Progenitor cell of endocrine pancreas (in vitro differentiated cells): Measurements from ENCODE around the gene JMJD4. TPM values are rescaled to one million over a fixed set of nuclear protein-coding genes. Genes with fewer than 3 reads are reported as not detected.
A peak's percentile ranks its signal among the peaks of the same experiment; 100 is the strongest.

Experiments
- DNase-seq: peaks from one replicate; pipeline ENCODE4 v3.0.0; 2021; ENCODE audit warnings: low spot score; ENCODE audit not compliant: unreplicated experiment
- H3K27ac Mint-ChIP-seq: 2 replicates; pipeline ENCODE4 v1.8.0; 2021; ENCODE audit warnings: mild to moderate bottlenecking, moderate library complexity, mixed read lengths
- H3K27me3 Mint-ChIP-seq: 2 replicates; pipeline ENCODE4 v1.8.0; 2021; ENCODE audit warnings: mixed read lengths
- H3K36me3 Mint-ChIP-seq: 2 replicates; pipeline ENCODE4 v1.8.0; 2022; ENCODE audit warnings: mixed read lengths; ENCODE audit not compliant: insufficient read depth
- H3K4me1 Mint-ChIP-seq: 2 replicates; pipeline ENCODE4 v1.8.0; 2021; ENCODE audit warnings: low read depth, mixed read lengths
- H3K4me3 Mint-ChIP-seq: 2 replicates; pipeline ENCODE4 v1.8.0; 2021; ENCODE audit warnings: low read depth, mild to moderate bottlenecking, moderate library complexity, mixed read lengths
- H3K9me3 Mint-ChIP-seq: 2 replicates; pipeline ENCODE4 v1.8.0; 2021; ENCODE audit warnings: low read depth, mixed read lengths
- CTCF ChIP-seq: fragments of 200-600 bp; sonication (generic); IDR thresholded peaks from one replicate; pipeline ENCODE4 v1.5.0; 2021; ENCODE audit warnings: antibody characterized with exemption, mild to moderate bottlenecking; ENCODE audit not compliant: unreplicated experiment
- total RNA-seq: library from RNA; stranded (reverse); gene quantifications from 2 replicates; pipeline ENCODE4 v1.2.1, GENCODE V29; 2021

The JMJD4 gene
- total RNA-seq, 1 donor from 2014 or later, result 26.4 TPM

GRCh38 chr1:227764019-227764391, 28.9 kb upstream of the JMJD4 start:
- H3K4me3 Mint-ChIP-seq, result no peak overlapping the region
- TF ChIP-seq CTCF, result no peak
- peaks cover 3% of the 10 kb centered on the region for H3K4me1 Mint-ChIP-seq
- no peaks in the 10 kb centered on the region for H3K27me3 Mint-ChIP-seq
- H3K9me3 Mint-ChIP-seq, result no peaks in the 10 kb centered on the region
- no peak overlapping the region for H3K27ac Mint-ChIP-seq
- no peak for DNase-seq
- peaks cover 14% of the 10 kb centered on the region for H3K36me3 Mint-ChIP-seq

DNA sequence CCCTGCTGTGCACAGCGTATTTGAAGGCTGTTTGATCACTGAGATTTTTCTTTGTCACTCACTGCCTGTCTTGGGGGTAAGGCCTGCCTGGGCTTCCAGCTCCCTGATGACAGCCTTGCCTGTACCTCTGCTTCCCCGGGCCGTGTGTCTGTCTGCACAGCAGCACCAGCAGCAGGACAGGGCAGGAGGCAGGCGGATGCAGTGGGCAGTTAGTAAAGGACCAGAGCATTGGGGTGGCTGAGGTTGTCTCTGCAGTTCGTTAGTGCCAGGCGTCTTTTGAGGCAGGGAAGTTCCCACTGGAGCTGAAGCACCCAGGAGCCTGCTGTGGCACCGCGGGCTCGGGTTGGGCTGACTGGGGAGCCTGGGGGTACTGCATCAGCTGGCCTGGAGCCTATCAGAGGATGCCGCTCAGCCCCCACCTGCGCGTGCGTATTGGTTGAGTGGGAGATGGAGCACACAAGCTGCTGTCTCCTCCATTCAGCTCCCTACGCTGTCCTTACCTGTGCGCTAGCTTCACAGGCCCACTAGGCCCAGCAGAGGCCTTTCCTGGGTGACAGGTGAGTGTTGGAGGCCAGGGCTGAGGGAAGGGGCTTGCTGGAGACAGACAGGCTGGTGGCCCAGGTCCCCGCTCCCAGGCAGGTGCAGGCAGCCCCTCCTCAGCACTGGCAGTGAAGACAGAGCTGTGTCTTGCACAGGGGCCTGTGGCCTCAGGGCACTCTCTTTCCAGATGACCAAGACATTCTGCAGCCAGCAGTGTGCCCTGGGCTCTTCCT, 28.3 kb upstream of the JMJD4 start:
- H3K4me1 Mint-ChIP-seq, result peaks cover 3% of the 10 kb centered on the region
- no peak for DNase-seq
- peaks cover 12% of the 10 kb centered on the region for H3K36me3 Mint-ChIP-seq
- no peak overlapping the region for H3K4me3 Mint-ChIP-seq
- no peaks in the 10 kb centered on the region for H3K27me3 Mint-ChIP-seq
- TF ChIP-seq CTCF, result no peak
- H3K9me3 Mint-ChIP-seq, result no peaks in the 10 kb centered on the region
- no peak overlapping the region for H3K27ac Mint-ChIP-seq

DNA sequence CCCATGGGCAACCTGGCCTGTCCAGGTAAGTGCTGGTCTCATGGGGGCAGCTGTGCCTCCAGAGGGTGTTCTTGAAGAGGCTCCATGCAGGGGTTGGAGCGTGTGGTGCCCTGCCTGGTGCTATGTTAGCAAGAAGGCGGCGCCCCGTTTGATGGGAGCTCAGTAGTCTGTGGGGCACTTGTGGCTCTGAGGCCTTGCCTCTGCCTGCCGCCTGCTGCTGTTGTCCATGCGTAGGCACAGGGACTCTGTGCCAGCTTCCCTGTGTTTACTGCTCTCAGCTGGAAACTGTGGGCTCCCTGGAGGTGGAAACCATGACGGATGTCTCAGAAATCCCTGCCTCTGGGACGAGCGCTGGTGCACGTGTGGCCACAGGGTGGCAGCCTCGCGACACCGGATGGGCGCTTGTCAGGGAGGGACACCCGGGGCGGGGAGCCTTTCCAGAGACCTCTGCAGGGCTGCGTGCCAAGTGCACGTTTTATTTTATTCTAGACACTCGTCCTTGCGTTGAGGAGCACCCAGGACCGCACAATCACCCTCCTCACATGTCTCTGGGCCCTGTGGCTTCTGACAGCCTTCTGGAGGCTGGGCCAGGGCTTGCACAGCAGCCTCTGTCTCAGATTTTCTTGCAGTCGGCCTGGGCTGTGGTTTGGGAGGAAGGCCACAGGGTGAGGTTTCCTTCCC, 27.3 kb upstream of the JMJD4 start:
- Mint-ChIP-seq H3K4me1 (peaks cover 3% of the 10 kb centered on the region), H3K27me3 (no peaks in the 10 kb centered on the region), H3K36me3 (peaks cover 9% of the 10 kb centered on the region), H3K9me3 (no peaks in the 10 kb centered on the region), H3K4me3 (no peak overlapping the region), H3K27ac (no peak overlapping the region)
- peak; percentile 73 for DNase-seq
- peak; percentile 89 for TF ChIP-seq CTCF

GRCh38 chr1:227761621-227762230, 26.6 kb upstream of the JMJD4 start:
- Mint-ChIP-seq H3K4me3 (no peak overlapping the region), H3K36me3 (peaks cover 9% of the 10 kb centered on the region), H3K27ac (no peak overlapping the region), H3K4me1 (peaks cover 3% of the 10 kb centered on the region), H3K27me3 (no peaks in the 10 kb centered on the region), H3K9me3 (no peaks in the 10 kb centered on the region)
- TF ChIP-seq CTCF, result no peak
- DNase-seq, result no peak

DNA sequence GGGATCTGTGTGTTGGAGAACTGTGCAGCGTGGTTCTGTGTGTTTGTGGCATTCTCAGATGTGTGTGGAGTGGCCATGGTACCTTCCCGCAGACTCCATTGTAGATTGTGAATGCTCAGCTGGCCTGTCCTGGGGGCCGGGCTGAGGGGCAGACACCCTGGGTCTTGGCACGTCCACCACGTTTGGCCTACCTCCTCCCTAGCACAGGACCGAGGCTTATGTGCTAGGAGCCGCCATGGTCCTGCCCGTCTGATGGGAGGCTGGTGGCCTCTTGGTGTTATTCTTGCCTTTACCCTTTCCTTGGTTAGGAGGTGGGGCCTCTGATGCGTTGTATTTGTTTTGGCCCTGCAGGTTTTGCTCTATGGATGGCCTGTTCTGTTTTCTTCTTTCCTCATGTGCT, 25.3 kb upstream of the JMJD4 start:
- DNase-seq, result no peak
- no peak overlapping the region for H3K27ac Mint-ChIP-seq
- H3K36me3 Mint-ChIP-seq, result peaks cover 10% of the 10 kb centered on the region
- no peak overlapping the region for H3K4me3 Mint-ChIP-seq
- H3K9me3 Mint-ChIP-seq, result no peaks in the 10 kb centered on the region
- no peak for TF ChIP-seq CTCF
- H3K27me3 Mint-ChIP-seq, result no peaks in the 10 kb centered on the region
- no peaks in the 10 kb centered on the region for H3K4me1 Mint-ChIP-seq
